GM18867 (cell line): Measurements from ENCODE around the gene KIF18B.
A peak's percentile ranks its signal among the peaks of the same experiment; 100 is the strongest.

Experiments used
- ATAC-seq: cut with Tn5 transposase; IDR thresholded peaks from one replicate; pipeline ENCODE4 v1.9.1; 2021; ENCODE audit warnings: mild to moderate bottlenecking, moderate library complexity; ENCODE audit not compliant: unreplicated experiment

Gene KIF18B

GRCh38 chr17:44947461-44948314, at the start of gene KIF18B:
Gene KIF18B, minus strand, starts transcription at chr17:44947773. Its CDS starts 11,429 bp downstream, at chr17:44936344.
- ATAC-seq = peak; percentile 89

- no peak for ATAC-seq
Observed at GRCh38 chr17:44996304-44996703, 48.7 kb upstream of the KIF18B start.

- ATAC-seq = no peak
Observed at GRCh38 chr17:44995436-44996001, 47.9 kb upstream of the KIF18B start.

GRCh38 chr17:44992242-44992939, 44.8 kb upstream of the KIF18B start:
- ATAC-seq = no peak

- no peak for ATAC-seq
Observed at GRCh38 chr17:44990994-44991393, 43.4 kb upstream of the KIF18B start.

- ATAC-seq = no peak
Observed at GRCh38 chr17:44989552-44990138, 42.1 kb upstream of the KIF18B start.

- ATAC-seq = no peak
Observed at GRCh38 chr17:44988044-44988942, 40.7 kb upstream of the KIF18B start.

GRCh38 chr17:44983563-44983962, 36.0 kb upstream of the KIF18B start:
- ATAC-seq = no peak

GRCh38 chr17:44982113-44982702, 34.6 kb upstream of the KIF18B start:
- no peak for ATAC-seq

- no peak for ATAC-seq
Observed at GRCh38 chr17:44981221-44981968, 33.8 kb upstream of the KIF18B start.

GRCh38 chr17:44979426-44979995, 31.9 kb upstream of the KIF18B start:
- no peak for ATAC-seq

- ATAC-seq = no peak
Observed at GRCh38 chr17:44978807-44979206, 31.2 kb upstream of the KIF18B start.

GRCh38 chr17:44977814-44978550, 30.4 kb upstream of the KIF18B start:
- ATAC-seq = no peak

- no peak for ATAC-seq
Observed at GRCh38 chr17:44977065-44977464, 29.5 kb upstream of the KIF18B start.

GRCh38 chr17:44976206-44976605, 28.6 kb upstream of the KIF18B start:
- no peak for ATAC-seq

GRCh38 chr17:44972953-44973352, 25.4 kb upstream of the KIF18B start:
- ATAC-seq = no peak

- no peak for ATAC-seq
Observed at GRCh38 chr17:44971776-44972483, 24.4 kb upstream of the KIF18B start.
